ENCODE data around the gene RPS6KA3.

Gene RPS6KA3

GRCh38 chrX:20266810-20267606, at the start of gene RPS6KA3:
TSS of gene RPS6KA3 (minus strand) at chrX:20266909. CDS start at chrX:20266632, 277 bp downstream.
- DNase-seq, result peak; percentile 11 to 92 (median 78)

- no peak for DNase-seq
Observed at GRCh38 chrX:20315140-20315539, 48.4 kb upstream of the RPS6KA3 start.

GRCh38 chrX:20313899-20314298, 47.2 kb upstream of the RPS6KA3 start:
- no peak for DNase-seq

DNA sequence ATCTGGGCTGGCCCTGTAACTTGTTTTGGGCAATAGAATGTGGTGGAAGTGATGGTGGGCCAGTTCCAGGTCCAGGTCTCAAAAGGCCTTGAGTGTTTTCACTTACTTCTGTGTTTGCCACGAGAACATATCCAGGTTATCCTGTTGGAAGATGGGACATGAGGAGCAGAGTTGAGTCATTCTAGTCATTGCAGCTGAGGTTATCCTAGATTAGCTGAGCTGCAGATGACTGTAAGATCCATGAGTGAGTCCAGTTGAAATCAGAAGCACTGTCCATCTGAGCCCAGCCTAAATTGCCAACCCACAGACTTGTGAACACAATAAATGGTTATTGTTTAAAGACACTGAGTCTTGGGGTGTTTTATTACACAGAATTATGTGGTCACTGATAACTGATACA, 45.3 kb upstream of the RPS6KA3 start:
- DNase-seq, result no peak

- DNase-seq, result no peak
Observed at GRCh38 chrX:20311505-20311904, 44.8 kb upstream of the RPS6KA3 start.

DNA sequence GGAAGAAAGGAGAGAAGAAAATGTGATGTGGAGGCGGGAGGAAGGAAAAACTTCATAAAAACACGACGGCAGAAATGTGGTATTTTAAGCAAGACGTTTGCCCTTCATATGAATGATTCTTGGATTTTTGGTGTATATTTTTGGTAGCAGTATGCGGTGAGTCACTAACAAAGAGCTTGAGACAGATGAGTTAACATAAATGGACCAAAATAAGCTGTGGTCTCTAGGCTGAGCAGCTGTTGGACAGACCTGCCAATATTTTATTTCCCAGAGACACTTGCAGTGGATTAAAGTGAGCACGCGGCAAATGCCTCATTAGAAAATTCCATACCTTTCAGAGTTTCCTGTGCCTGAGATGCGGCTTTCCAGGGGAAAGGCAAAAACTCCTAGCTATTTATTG, 43.1 kb upstream of the RPS6KA3 start:
- DNase-seq, result peak in 1 of 58 donors; percentile 3

GRCh38 chrX:20306668-20307067, 40.0 kb upstream of the RPS6KA3 start:
- no peak for DNase-seq

- no peak for DNase-seq
Observed at GRCh38 chrX:20300822-20301221, 34.1 kb upstream of the RPS6KA3 start.

DNA sequence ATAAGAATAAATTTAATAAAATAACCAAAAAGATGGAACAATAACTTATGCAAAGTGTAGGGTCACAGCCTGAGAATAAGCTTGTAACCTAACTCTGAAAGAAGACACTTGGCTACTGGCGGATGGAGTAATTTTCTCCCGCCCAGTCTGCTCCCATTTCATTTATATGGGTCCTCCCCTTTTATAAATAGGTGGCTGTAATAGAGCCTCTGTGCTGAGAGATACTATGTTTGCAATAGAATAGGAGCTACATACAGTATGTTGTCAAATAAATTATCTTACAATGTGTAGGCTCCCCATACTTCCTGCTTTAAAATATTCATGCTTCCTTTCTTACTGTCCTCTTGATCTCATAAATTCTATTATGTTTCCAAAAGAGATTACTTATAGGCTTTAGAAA, 28.2 kb upstream of the RPS6KA3 start:
- no peak for DNase-seq

DNA sequence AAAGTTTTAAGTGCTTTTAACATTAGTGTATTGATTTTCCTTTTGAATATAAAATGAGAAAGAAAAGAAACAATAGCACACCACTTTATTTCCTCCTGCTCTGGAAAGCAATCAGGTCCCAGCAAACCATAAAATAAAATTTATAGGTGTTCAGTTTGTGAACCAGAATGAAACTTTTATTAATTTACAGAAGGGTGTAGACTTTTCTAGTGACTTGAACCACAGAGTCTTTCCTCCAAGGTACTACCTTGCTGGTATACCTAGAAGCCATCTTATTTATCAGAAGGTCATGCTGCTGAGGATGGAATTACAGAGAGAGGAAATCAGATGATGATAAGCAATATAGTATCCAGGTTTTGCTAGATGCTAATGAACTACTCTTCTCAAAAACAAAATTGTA, 27.6 kb upstream of the RPS6KA3 start:
- no peak for DNase-seq

DNA sequence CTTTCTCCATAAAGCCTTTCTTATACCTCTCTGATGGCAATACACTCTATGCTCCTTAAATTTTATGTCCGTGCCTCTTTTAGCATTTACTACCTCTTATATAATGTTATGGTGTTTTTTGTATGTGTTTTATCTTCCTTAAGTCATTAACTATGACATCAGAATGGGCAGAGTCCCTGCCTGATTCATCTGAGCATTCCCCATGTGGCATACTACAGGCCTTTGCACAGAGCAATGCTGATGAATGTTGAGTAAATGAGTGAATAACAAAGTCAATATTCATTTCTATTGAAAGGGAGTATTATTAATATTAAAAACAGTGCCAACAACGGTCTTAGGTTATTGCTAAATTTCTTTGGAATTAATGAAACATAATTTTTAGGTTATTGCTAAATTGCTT, 18.8 kb upstream of the RPS6KA3 start:
- DNase-seq, result no peak

DNA sequence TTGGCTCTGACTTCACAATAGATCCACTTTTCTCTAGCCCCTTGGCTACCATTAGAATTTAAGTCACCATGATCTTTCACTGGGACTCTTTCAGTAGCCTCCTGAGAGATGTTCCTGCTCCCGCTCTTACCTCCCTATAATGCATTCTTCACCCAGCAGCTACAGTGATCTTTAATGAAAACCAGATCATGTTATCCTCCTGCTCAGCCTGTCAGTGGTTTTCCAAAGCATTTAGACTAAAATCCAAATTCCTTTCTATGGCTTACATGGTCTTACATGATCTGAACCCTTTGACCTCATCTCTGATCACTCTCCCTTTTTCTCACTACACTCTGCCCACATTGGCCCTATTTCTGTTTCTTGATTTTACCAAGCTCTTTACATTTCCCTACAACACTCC, 18.3 kb upstream of the RPS6KA3 start:
- DNase-seq, result no peak

- no peak for DNase-seq
Observed at GRCh38 chrX:20284444-20284843, 17.7 kb upstream of the RPS6KA3 start.

DNA sequence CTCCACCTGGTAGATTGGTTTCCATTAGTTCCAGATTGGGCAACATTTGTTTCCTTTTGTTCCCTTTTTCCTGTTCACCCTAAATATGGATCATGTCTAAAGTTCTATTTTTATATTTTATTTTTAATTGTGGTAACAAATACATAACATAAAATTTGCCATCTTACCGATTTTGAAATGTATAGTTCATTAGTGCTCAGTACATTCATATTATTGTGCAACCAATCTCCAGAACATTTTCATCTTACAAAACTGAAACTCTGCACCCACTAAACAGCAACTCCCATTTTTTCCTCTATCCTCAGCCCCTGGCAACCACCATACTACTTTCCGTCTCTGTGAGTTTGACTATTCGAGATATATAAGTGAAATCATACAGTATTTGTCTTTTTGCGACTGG, 14.2 kb upstream of the RPS6KA3 start:
- DNase-seq, result no peak

- no peak for DNase-seq
Observed at GRCh38 chrX:20274121-20274520, 7.4 kb upstream of the RPS6KA3 start.

DNA sequence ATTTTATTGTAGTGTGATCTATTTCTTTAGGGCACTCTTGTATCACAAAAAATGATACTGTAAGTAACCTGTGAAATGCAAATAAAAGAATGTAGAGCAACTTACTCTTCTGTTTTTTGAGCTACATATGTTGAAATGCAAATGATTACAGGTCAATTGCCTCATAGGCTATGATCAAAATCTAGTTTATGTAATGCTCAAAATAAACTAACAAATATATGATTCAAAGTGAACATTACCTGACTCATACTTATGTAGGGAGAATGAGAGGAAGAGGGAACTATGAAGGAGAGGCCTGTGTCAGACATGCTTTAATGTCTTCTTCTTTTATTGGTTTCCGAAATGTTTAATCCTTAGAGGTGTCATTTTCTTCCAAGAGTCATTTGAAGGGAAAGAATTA, 5.0 kb upstream of the RPS6KA3 start:
- no peak for DNase-seq

DNA sequence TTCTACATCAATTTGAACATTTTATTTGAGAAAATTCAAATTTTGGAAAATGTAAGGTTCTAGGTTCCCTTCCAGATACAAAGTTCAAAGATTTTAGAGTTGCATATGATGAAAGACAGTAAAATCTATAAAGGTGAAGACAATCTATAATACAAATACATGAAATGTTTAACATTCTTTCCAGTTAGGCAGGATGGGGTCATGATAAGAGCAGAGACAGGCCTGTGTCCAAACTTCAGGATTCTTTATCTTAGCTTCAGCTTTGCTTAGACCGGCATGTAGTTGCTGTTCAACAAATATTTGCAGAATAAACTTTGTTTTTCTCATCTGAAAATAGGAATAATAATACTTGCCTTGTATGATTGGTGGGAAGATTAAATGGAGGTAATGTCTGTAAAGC, 4.5 kb upstream of the RPS6KA3 start:
- DNase-seq, result no peak

- no peak for DNase-seq
Observed at GRCh38 chrX:20270562-20270890, 3.8 kb upstream of the RPS6KA3 start.

GRCh38 chrX:20269848-20270561, 3.3 kb upstream of the RPS6KA3 start:
- no peak for DNase-seq

DNA sequence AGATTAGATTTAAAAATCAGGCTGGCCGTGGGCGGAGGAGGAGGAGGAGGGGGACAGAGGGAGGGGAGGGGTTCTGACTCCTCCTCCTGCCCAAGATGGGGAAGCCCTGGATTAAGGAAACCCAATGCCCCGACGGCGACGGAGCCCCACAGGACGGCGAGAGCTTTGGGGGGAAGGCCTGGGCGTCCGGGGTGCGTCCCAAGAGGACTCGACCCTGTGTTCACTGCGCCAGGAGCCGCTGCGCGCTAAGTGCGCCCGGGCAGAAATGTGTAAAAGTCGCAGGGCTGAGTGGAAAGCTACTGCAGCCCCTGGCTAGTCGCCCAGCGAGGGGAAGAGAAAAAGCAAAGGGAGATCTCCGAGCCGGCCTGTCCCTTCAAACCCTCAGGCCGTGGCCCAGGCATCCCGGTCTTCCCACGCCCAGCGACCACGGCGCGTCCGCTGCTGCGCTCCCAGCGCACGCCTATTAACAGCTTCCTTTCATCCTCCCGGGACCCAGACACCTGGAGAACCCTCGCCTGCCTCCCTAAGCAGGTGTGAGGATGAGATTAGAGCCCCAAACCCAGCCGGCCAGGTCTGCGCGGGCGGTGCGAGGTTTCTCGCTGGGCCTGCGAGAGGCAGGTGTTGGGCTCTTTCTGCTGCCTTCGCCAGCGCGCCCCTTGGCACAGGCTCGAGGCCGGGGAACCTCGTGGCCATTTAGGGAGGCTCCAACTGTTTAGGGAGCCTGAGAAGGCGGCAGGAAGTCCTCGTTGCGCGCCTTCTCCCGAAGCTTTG, 1.4 kb upstream of the RPS6KA3 start:
- DNase-seq, result peak in 38 of 58 donors; percentile 0 to 63 (median 8)

GRCh38 chrX:20267607-20267930, 860 bp upstream of the RPS6KA3 start:
- no peak for DNase-seq
